GM12878 (cell line): ENCODE data around the gene FUZ. TPM values are rescaled to one million over a fixed set of nuclear protein-coding genes. Genes with fewer than 3 reads are reported as not detected.

ENCODE experiments used
- ATAC-seq: fragments of 200-7000 bp; cut with Tn5 transposase; 3 replicates; pipeline ENCODE4 v1.9.1; 2020; ENCODE audit warnings: mild to moderate bottlenecking, moderate library complexity
- BruUV-seq: library from RNA; stranded (reverse); fragments of 400-500 nt; replicated peaks from 2 replicates; lab custom pipeline; 2021; lab: Mats Ljungman, UMichigan
- CTCF ChIA-PET: fragments of 300-600 bp; sonication (Branson Sonifier 250); formaldehyde crosslinking; extraction: SDS; loops from one replicate; lab custom pipeline; 2021; ENCODE audit warnings: inconsistent platforms; lab: Yijun Ruan, JAX
- POLR2A ChIA-PET: fragments of 350-600 bp; formaldehyde crosslinking; extraction: SDS; loops from one replicate; lab custom pipeline; 2021; ENCODE audit warnings: inconsistent platforms; lab: Charles Lee
- RAD21 ChIA-PET: fragments of 300-600 bp; sonication (Branson Sonifier 250); formaldehyde crosslinking; loops from one replicate; lab custom pipeline; 2023; ENCODE audit warnings: antibody characterized with exemption; ENCODE audit not compliant: unreplicated experiment; lab: Charles Lee
- SMC1A ChIA-PET: fragments of 300-600 bp; sonication (Branson Sonifier 250); formaldehyde crosslinking; loops from one replicate; lab custom pipeline; 2023; ENCODE audit not compliant: unreplicated experiment, uncharacterized antibody; lab: Charles Lee
- DNase-seq: peaks from one replicate; pipeline ENCODE4 v3.0.0-alpha.2; 2011; ENCODE audit warnings: low read depth, low spot score
- FAIRE-seq: peaks from 3 replicates; lab custom pipeline; 2011; peaks lifted over from hg19 to GRCh38; lab: Jason Lieb, UNC
- H2AFZ ChIP-seq: 2 replicates; pipeline ENCODE4 v1.6.0; 2011; ENCODE audit warnings: low read depth, low read length, control low read depth; ENCODE audit not compliant: control insufficient read depth
- H3K27ac ChIP-seq: 2 replicates; pipeline ENCODE4 v1.5.1; 2011; ENCODE audit warnings: control low read depth; ENCODE audit not compliant: control insufficient read depth, insufficient read depth
- H3K27me3 ChIP-seq, 2 experiments: replicated peaks in 1 of 2; 2 replicates each; pipeline versions ENCODE4 v1.6.0 to v1.6.1; 2011; ENCODE audit warnings: low read length in 1 of 2; ENCODE audit not compliant: control insufficient read depth in 2 of 2, insufficient read depth in 2 of 2
- H3K36me3 ChIP-seq, 2 experiments: 2 replicates each; pipeline ENCODE4 v1.5.1; 2011; ENCODE audit warnings: low read length in 1 of 2; ENCODE audit not compliant: control insufficient read depth in 2 of 2, insufficient read depth in 2 of 2
- H3K4me1 ChIP-seq: 2 replicates; pipeline ENCODE4 v1.6.1; 2011; ENCODE audit warnings: mild to moderate bottlenecking, low read length, moderate library complexity, mixed read lengths; ENCODE audit not compliant: control insufficient read depth, insufficient read depth
- H3K4me2 ChIP-seq: 2 replicates; pipeline ENCODE4 v1.6.0; 2011; ENCODE audit warnings: control low read depth; ENCODE audit not compliant: control insufficient read depth, insufficient read depth
- H3K4me3 ChIP-seq: fragments of 200-600 bp; sonication (generic); 2 replicates; pipeline ENCODE4 v1.5.1; 2016
- H3K79me2 ChIP-seq: 2 replicates; pipeline ENCODE4 v1.6.0; 2011; ENCODE audit warnings: low read length; ENCODE audit not compliant: control insufficient read depth, insufficient read depth
- H3K9ac ChIP-seq: 2 replicates; pipeline ENCODE4 v1.8.0; 2011; ENCODE audit warnings: low read length, control low read depth, mixed read lengths; ENCODE audit not compliant: control insufficient read depth, insufficient read depth
- H3K9me3 ChIP-seq: replicated peaks from 3 replicates; pipeline ENCODE4 v1.5.1; 2011; ENCODE audit warnings: mild to moderate bottlenecking, low read length; ENCODE audit not compliant: control insufficient read depth, insufficient read depth
- H4K20me1 ChIP-seq: 2 replicates; pipeline ENCODE4 v1.6.0; 2011; ENCODE audit not compliant: control insufficient read depth, insufficient read depth
- BHLHE40 ChIP-seq, 2 experiments: fragments of 450-650 bp in 1 of 2; IDR thresholded peaks; 2 replicates each; pipeline ENCODE4 v1.6.1; 2011 to 2017; ENCODE audit warnings: low read depth in 2 of 2, borderline replicate concordance in 1 of 2, improper control_type of control experiment in 1 of 2, low read length in 1 of 2, mild to moderate bottlenecking in 1 of 2
- CEBPZ ChIP-seq: fragments of 150-350 bp; IDR thresholded peaks from 2 replicates; pipeline ENCODE4 v1.6.1; 2016; ENCODE audit warnings: low read depth, low read length
- CREB1 ChIP-seq: IDR thresholded peaks from 2 replicates; pipeline ENCODE4 v1.6.1; 2012; ENCODE audit warnings: low read depth, mild to moderate bottlenecking, inconsistent platforms
- CREM ChIP-seq: IDR thresholded peaks from 2 replicates; pipeline ENCODE4 v1.6.1; 2014; ENCODE audit warnings: antibody characterized with exemption, low read depth
- EGR1 ChIP-seq, 2 experiments: IDR thresholded peaks; 1 replicate in 1 of 2; 2 replicates in 1 of 2; pipeline ENCODE4 v1.6.1; 2011 to 2012; ENCODE audit warnings: low read depth in 2 of 2, low read length in 2 of 2, borderline replicate concordance in 1 of 2, mild to moderate bottlenecking in 1 of 2, moderate library complexity in 1 of 2
- EZH2 ChIP-seq: IDR thresholded peaks from 2 replicates; pipeline ENCODE4 v1.6.1; 2012; ENCODE audit warnings: low read depth, mild to moderate bottlenecking, control low read depth, inconsistent platforms, low read length, borderline replicate concordance; ENCODE audit not compliant: control insufficient read depth
- FOS ChIP-seq: IDR thresholded peaks from 3 replicates; pipeline ENCODE4 v1.6.1; 2011; ENCODE audit warnings: borderline replicate concordance; ENCODE audit not compliant: insufficient read length; ENCODE audit errors: extremely low read depth
- FOXM1 ChIP-seq: IDR thresholded peaks from 2 replicates; pipeline ENCODE4 v1.6.1; 2012; ENCODE audit warnings: low read depth, mild to moderate bottlenecking, inconsistent platforms, low read length, moderate library complexity
- GATAD2B ChIP-seq: fragments of 450-650 bp; conservative IDR thresholded peaks from 2 replicates; pipeline ENCODE4 v1.6.1; 2017; ENCODE audit warnings: low read depth, mild to moderate bottlenecking, moderate library complexity
- HDAC6 ChIP-seq: fragments of 200-600 bp; sonication (generic); IDR thresholded peaks from one replicate; pipeline ENCODE4 v1.8.0; 2017; ENCODE audit warnings: antibody characterized with exemption; ENCODE audit not compliant: unreplicated experiment
- HDGF ChIP-seq: fragments of 450-650 bp; IDR thresholded peaks from 2 replicates; pipeline ENCODE4 v1.6.1; 2016; ENCODE audit warnings: antibody characterized with exemption
- IRF4 ChIP-seq: IDR thresholded peaks from 2 replicates; pipeline ENCODE4 v1.6.1; 2011; ENCODE audit warnings: low read depth, low read length
- KDM1A ChIP-seq: fragments of 200-600 bp; sonication (generic); IDR thresholded peaks from 2 replicates; pipeline ENCODE4 v1.6.1; 2016; ENCODE audit warnings: borderline replicate concordance
- MAX ChIP-seq: IDR thresholded peaks from 2 replicates; pipeline ENCODE4 v1.6.1; 2012; ENCODE audit warnings: low read depth, low read length, improper control_type of control experiment
- NBN ChIP-seq: fragments of 450-650 bp; IDR thresholded peaks from 2 replicates; pipeline ENCODE4 v1.6.1; 2016
- NR2F1 ChIP-seq: fragments of 450-650 bp; conservative IDR thresholded peaks from 2 replicates; pipeline ENCODE4 v1.6.1; 2017; ENCODE audit warnings: mild to moderate bottlenecking
- SMC3 ChIP-seq: IDR thresholded peaks from 2 replicates; pipeline ENCODE4 v1.6.1; 2011; ENCODE audit warnings: low read length, improper control_type of control experiment, borderline replicate concordance
- WGBS: methylation state at CpG from one replicate; pipeline ENCODE4 v1.1.6; 2016; ENCODE audit warnings: low lambda C conversion rate; ENCODE audit not compliant: insufficient replicate concordance, insufficient coverage; ENCODE audit errors: missing lambda C conversion rate; 5-methylcytosine and 5-hydroxymethylcytosine counted together
- in situ Hi-C: fragments of 300-500 bp; cut with MboI; formaldehyde crosslinking; loops from 9 replicates; pipeline ENCODE4 v1.14.3; 2018; ENCODE audit warnings: mixed read lengths
- intact Hi-C: fragments of 100-400 bp; cut with micrococcal nuclease; formaldehyde crosslinking; loops from one replicate; pipeline ENCODE4 v1.14.2; 2022; ENCODE audit not compliant: unreplicated experiment
- polyA plus RNA-seq, 11 experiments: library from polyadenylated mRNA; depleted of rRNA in 4 of 11; unstranded in 6 of 11; stranded (reverse) in 5 of 11; fragments of >200 nt; fragmentation: Nextera tagmentation in 4 of 11; fragmentation: Illumina TruSeq in 1 of 11; extraction: Ambion mirVana in 4 of 11; extraction: Trizol in 1 of 11; gene quantifications; 1 replicate in 1 of 11; 2 replicates in 10 of 11; pipeline versions ENCODE4 v1.2.1 to v1.2.3, GENCODE V29; 2011 to 2016; ENCODE audit warnings: inconsistent platforms in 2 of 11, missing spikeins in 2 of 11, low read depth in 1 of 11
- total RNA-seq, 4 experiments: library from RNA; depleted of rRNA in 3 of 4; stranded (reverse); fragments of >200 nt in 3 of 4; fragmentation: Illumina TruSeq in 1 of 4; extraction: Trizol in 1 of 4; gene quantifications; 2 replicates each; pipeline versions ENCODE4 v1.2.1 to v1.2.3, GENCODE V29; 2013 to 2021

The FUZ gene
- total and polyA plus RNA-seq, 10 of the 15 experiments (the other 5 are each of a cell fraction or from before 2014, with no cell fraction given) = 0.18 to 11.5 (median 8.8) TPM

- TF ChIP-seq SMC3 = no peak; the same call in 1 of the 2 replicates
- TF ChIP-seq GATAD2B = peak; percentile 81; the same call in 1 of the 2 replicates
- TF ChIP-seq EZH2 = no peak
- TF ChIP-seq FOS = no peak
- no peak for TF ChIP-seq KDM1A
- TF ChIP-seq NR2F1 = peak; percentile 77
- peak; percentile 20; the same call in 1 of the 2 replicates for TF ChIP-seq MAX
- no peak for TF ChIP-seq CREM
Observed at GRCh38 chr19:49809160-49809940, 3.7 kb downstream of the FUZ start (continued).

- WGBS = 6% methylated on average over 17 of the region's 31 CpGs
- H3K4me1 ChIP-seq = peaks cover 7% of the 10 kb centered on the region; the same call in 1 of the 2 replicates
- ChIA-PET CTCF (interaction anchor here (1.0 kb wide), 1 partner anchor 82 kb away, joined by 4 read pairs; no protein-coding TSS in a partner anchor), SMC1A (interaction anchor here (2.0 kb wide), 1 partner anchor 42 kb away, joined by 4 read pairs; the partner anchor contains the start of gene PTOV1), POLR2A (interaction anchor here (0.6 kb wide), 2 partner anchors 16 to 296 kb away, joined by 3 read pairs; partner anchors contain the start of gene FCGRT)
- no TSS peak for BruUV-seq
- H3K27ac ChIP-seq = no peak overlapping the region
- no peaks in the 10 kb centered on the region for H3K27me3 ChIP-seq
- H3K4me3 ChIP-seq = peak overlapping the region; percentile 60; the same call in 1 of the 2 replicates
- H3K36me3 ChIP-seq = peaks cover 3% of the 10 kb centered on the region in 2 experiments; a peak in 3 of 4 replicates
- H3K4me2 ChIP-seq = peak overlapping the region; percentile 87
- no peaks in the 10 kb centered on the region for H4K20me1 ChIP-seq
- H3K9ac ChIP-seq = no peak overlapping the region
- no peak for FAIRE-seq
- TF ChIP-seq CREB1 (0 out of 2 replicates have a peak, but pooled peaks have one; percentile 50), CEBPZ (no peak), FOXM1 (no peak), IRF4 (no peak), EGR1 (IDR thresholded peaks at IDR 0.05; ENCODE audit: borderline replicate concordance in 1 of 2, low read depth in 2 of 2, low read length in 2 of 2) (peak in 1 of 2 experiments; percentile 39; a peak in 1 of 3 replicates), HDAC6 (no peak), HDGF (peak; percentile 52; the same call in 1 of the 2 replicates), NBN (no peak), BHLHE40 (IDR thresholded peaks at IDR 0.05; ENCODE audit: borderline replicate concordance in 1 of 2, low read depth in 2 of 2, low read length in 1 of 2) (no peak), CREM (peak; percentile 26; the same call in 1 of the 2 replicates)
- TF ChIP-seq, all 136 proteins: peak for 4
- no peaks in the 10 kb centered on the region for H3K79me2 ChIP-seq
- ATAC-seq = peak; percentile 67
- in situ Hi-C loops = no loop called here
- RAD21 ChIA-PET = no interaction called here
- H3K9me3 ChIP-seq = no peaks in the 10 kb centered on the region
- intact Hi-C loops = loop anchor here (5.0 kb wide), 1 partner anchor 41 kb away; the partner anchor contains the start of gene AP2A1
- no peak for DNase-seq
- peak overlapping the region; percentile 67 for H2AFZ ChIP-seq
Observed at GRCh38 chr19:49808711-49809159, 4.4 kb downstream of the FUZ start.
